ENCODE data around the gene TBC1D3B.

TBC1D3B gene

GRCh38 chr17:36148559-36149295, 27.7 kb downstream of the TBC1D3B start:
- peak; percentile 100 for TF ChIP-seq CTCF (conservative IDR thresholded peaks at IDR 0.05; ENCODE audit: control insufficient read depth, insufficient read depth, low read depth, low read length)
- peak; percentile 66 for DNase-seq (ENCODE audit: low read depth)
- H3K4me3 ChIP-seq (ENCODE audit: control insufficient read depth, low read depth, low read length): no peak overlapping the region

- no peak for TF ChIP-seq CTCF (conservative IDR thresholded peaks at IDR 0.05; ENCODE audit: control insufficient read depth, insufficient read depth, low read depth, low read length)
- DNase-seq (ENCODE audit: low read depth): no peak
- H3K4me3 ChIP-seq (ENCODE audit: control insufficient read depth, low read depth, low read length): no peak overlapping the region
Measured at GRCh38 chr17:36147601-36148000, 28.8 kb downstream of the TBC1D3B start.

GRCh38 chr17:36144981-36145729, 31.3 kb downstream of the TBC1D3B start:
- TF ChIP-seq CTCF (conservative IDR thresholded peaks at IDR 0.05; ENCODE audit: control insufficient read depth, insufficient read depth, low read depth, low read length): no peak
- no peak overlapping the region for H3K4me3 ChIP-seq (ENCODE audit: control insufficient read depth, low read depth, low read length)
- DNase-seq (ENCODE audit: low read depth): no peak

GRCh38 chr17:36144014-36144413, 32.4 kb downstream of the TBC1D3B start:
- no peak for TF ChIP-seq CTCF (conservative IDR thresholded peaks at IDR 0.05; ENCODE audit: control insufficient read depth, insufficient read depth, low read depth, low read length)
- H3K4me3 ChIP-seq (ENCODE audit: control insufficient read depth, low read depth, low read length): no peak overlapping the region
- DNase-seq (ENCODE audit: low read depth): no peak

GRCh38 chr17:36142806-36143205, 33.6 kb downstream of the TBC1D3B start:
- DNase-seq (ENCODE audit: low read depth): no peak
- no peak for TF ChIP-seq CTCF (conservative IDR thresholded peaks at IDR 0.05; ENCODE audit: control insufficient read depth, insufficient read depth, low read depth, low read length)
- no peak overlapping the region for H3K4me3 ChIP-seq (ENCODE audit: control insufficient read depth, low read depth, low read length)

- DNase-seq (ENCODE audit: low read depth): no peak
- no peak for TF ChIP-seq CTCF (conservative IDR thresholded peaks at IDR 0.05; ENCODE audit: control insufficient read depth, insufficient read depth, low read depth, low read length)
- no peak overlapping the region for H3K4me3 ChIP-seq (ENCODE audit: control insufficient read depth, low read depth, low read length)
Measured at GRCh38 chr17:36142235-36142634, 34.2 kb downstream of the TBC1D3B start.

Measured in fibroblast of mammary gland (primary cell).